Gastroesophageal sphincter (tissue), 4 donors: Measurements from ENCODE around the gene SP7. TPM values are rescaled to one million over a fixed set of nuclear protein-coding genes. Genes with fewer than 3 reads are reported as not detected.

ENCODE experiments used
- ATAC-seq: fragments of 150-250 bp; one replicate; pipeline ENCODE4 v1.9.1; 2016; ENCODE audit warnings: mild to moderate bottlenecking, moderate library complexity
- H3K27ac ChIP-seq, 4 donors: fragments of 200-600 bp; sonication (generic) in 3 of 4; 1 replicate in 3 of 4; 2 replicates in 1 of 4; pipeline ENCODE4 v1.5.1; 2016 to 2019
- H3K27me3 ChIP-seq: fragments of 200-600 bp; sonication (generic); one replicate; pipeline ENCODE4 v1.5.1; 2019
- H3K36me3 ChIP-seq, 2 donors: fragments of 200-600 bp; sonication (generic); one replicate each; pipeline ENCODE4 v1.5.1; 2019; ENCODE audit warnings: control low read depth in 1 of 2
- H3K4me1 ChIP-seq, 3 donors: fragments of 200-600 bp; sonication (generic); 1 replicate in 2 of 3; 2 replicates in 1 of 3; pipeline ENCODE4 v1.5.1; 2016 to 2019; ENCODE audit warnings: control low read depth in 2 of 3
- H3K4me3 ChIP-seq, 2 donors: fragments of 200-600 bp; sonication (generic); one replicate each; pipeline ENCODE4 v1.5.1; 2019; ENCODE audit warnings: mild to moderate bottlenecking in 1 of 2, moderate library complexity in 1 of 2
- H3K9me3 ChIP-seq, 3 donors: fragments of 200-600 bp; sonication (generic); one replicate each; pipeline ENCODE4 v1.5.1; 2017 to 2019; ENCODE audit warnings: control low read depth in 2 of 3
- EP300 ChIP-seq: sonication (generic); formaldehyde crosslinking; IDR thresholded peaks from one replicate; pipeline ENCODE4 v1.6.1; 2017; ENCODE audit warnings: antibody characterized with exemption, mild to moderate bottlenecking
- POLR2A ChIP-seq, 2 donors: fragments of 450-650 bp; IDR thresholded peaks; one replicate each; pipeline ENCODE4 v1.6.1; 2017; ENCODE audit warnings: antibody characterized with exemption in 2 of 2, mild to moderate bottlenecking in 2 of 2, moderate library complexity in 1 of 2
- POLR2AphosphoS5 ChIP-seq: sonication (generic); formaldehyde crosslinking; IDR thresholded peaks from one replicate; pipeline ENCODE4 v1.6.1; 2017; ENCODE audit warnings: antibody characterized with exemption
- WGBS, 2 donors: methylation state at CpG; one replicate each; pipeline ENCODE4 v1.1.5; 2018; ENCODE audit warnings: low coverage in 1 of 2; 5-methylcytosine and 5-hydroxymethylcytosine counted together
- total RNA-seq, 4 donors: library from RNA; depleted of rRNA; stranded (reverse); fragments of >200 nt; gene quantifications; one replicate each; pipeline ENCODE4 v1.1.0, GENCODE V29; 2016
- TF ChIP-seq, protein P1 (sequence below), 4 experiments: fragments of 200-600 bp in 2 of 4; fragments of 450-650 bp in 2 of 4; sonication (generic) in 1 of 4; IDR thresholded peaks; one replicate each; pipeline ENCODE4 v1.5.1; 2017 to 2019; ENCODE audit warnings: antibody characterized with exemption in 4 of 4, mild to moderate bottlenecking in 2 of 4, moderate library complexity in 2 of 4

The SP7 gene
- total RNA-seq, 4 donors from 2014 or later, result not detected

DNA sequence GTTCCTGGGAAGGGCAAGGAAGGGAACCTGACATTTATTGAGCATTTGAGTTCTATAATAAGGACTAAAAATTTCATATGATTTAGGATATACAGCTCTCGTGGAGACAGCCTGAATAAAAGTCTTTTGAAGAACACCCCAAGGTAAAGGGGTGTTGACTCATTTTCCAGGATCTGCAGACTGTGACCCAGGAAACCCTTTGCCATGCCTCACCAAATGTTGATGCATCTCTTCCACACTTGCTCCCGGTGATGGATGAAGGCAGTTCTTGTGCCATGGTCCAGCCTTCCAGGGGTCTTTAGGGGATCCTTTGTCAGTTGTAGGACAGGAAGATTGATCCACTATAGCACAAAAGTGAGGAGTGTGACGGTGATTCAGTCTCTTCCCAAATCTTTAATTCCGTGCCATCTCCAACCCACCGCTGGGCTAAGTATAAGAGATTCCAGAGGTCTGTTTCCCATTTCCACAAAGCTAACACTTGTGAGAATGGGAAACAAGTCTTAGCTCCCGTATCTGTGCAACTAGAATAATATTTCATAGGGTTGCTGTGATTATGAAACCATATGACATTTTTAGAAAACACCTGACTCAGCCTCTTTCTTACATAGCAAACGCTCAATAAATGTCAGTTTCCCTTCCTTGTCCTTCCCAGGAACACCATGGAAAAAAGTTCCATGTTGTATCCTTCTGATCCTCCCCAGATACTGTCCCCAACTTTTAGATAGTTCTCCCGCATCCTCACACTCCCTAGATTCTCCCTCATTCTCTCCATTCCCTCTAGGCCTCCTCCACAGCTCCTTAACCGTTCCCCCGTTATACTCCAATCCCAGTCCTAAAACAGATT lies 15.6 kb downstream of the SP7 start:
- H3K4me3 ChIP-seq, result peak overlapping the region; percentile 52 to 68
- no peaks in the 10 kb centered on the region for H3K27me3 ChIP-seq
- TF ChIP-seq EP300 (no peak), POLR2A (IDR thresholded peaks at IDR 0.05) (no peak), POLR2AphosphoS5 (no peak)
- TF ChIP-seq, protein P1, sequence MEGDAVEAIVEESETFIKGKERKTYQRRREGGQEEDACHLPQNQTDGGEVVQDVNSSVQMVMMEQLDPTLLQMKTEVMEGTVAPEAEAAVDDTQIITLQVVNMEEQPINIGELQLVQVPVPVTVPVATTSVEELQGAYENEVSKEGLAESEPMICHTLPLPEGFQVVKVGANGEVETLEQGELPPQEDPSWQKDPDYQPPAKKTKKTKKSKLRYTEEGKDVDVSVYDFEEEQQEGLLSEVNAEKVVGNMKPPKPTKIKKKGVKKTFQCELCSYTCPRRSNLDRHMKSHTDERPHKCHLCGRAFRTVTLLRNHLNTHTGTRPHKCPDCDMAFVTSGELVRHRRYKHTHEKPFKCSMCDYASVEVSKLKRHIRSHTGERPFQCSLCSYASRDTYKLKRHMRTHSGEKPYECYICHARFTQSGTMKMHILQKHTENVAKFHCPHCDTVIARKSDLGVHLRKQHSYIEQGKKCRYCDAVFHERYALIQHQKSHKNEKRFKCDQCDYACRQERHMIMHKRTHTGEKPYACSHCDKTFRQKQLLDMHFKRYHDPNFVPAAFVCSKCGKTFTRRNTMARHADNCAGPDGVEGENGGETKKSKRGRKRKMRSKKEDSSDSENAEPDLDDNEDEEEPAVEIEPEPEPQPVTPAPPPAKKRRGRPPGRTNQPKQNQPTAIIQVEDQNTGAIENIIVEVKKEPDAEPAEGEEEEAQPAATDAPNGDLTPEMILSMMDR (IDR thresholded peaks at IDR 0.05), result no peak
- WGBS, 2 donors, result 22 to 23% methylated on average over 8 to 9 of the region's 10 CpGs
- H3K27ac ChIP-seq, result peak overlapping the region; percentile 66 to 93 (median 90)
- no peaks in the 10 kb centered on the region for H3K9me3 ChIP-seq
- no peak for ATAC-seq
- H3K36me3 ChIP-seq, result peaks cover 0 to 36% of the 10 kb centered on the region in 2 donors
- peaks cover 4 to 58% (median 19%) of the 10 kb centered on the region in 3 donors for H3K4me1 ChIP-seq

DNA sequence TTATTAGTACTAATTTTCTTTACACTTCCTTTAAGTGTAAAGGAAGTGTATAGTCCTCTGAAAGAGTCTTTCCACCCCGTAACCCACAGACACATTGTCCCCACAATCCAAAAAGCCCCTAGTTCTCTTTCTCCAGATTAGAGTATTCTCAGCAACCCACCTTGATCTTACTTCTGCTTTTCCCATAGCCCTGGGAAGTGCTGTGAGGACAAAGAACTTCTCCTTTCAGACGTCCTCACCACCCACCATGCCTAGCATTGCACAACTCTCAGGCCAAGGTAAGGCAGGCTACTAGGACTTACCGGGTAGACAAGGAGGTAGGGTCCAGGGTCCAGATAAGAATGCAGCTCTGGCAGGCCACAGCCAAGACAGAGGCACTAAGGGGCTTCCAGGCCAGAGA lies 22.2 kb downstream of the SP7 start:
- no peak for TF ChIP-seq POLR2A (IDR thresholded peaks at IDR 0.05)
- no peak for TF ChIP-seq POLR2AphosphoS5
- TF ChIP-seq, protein P1 (IDR thresholded peaks at IDR 0.05), result no peak
- TF ChIP-seq EP300, result no peak
- no peaks in the 10 kb centered on the region for H3K9me3 ChIP-seq
- WGBS, 2 donors, result 86 to 100% methylated on average over 1 of the region's 3 CpGs
- peaks cover 0 to 90% of the 10 kb centered on the region in 2 donors for H3K36me3 ChIP-seq
- no peak overlapping the region for H3K27ac ChIP-seq
- no peaks in the 10 kb centered on the region for H3K27me3 ChIP-seq
- ATAC-seq, result no peak
- peaks cover 0 to 12% (median 0%) of the 10 kb centered on the region in 3 donors for H3K4me1 ChIP-seq
- H3K4me3 ChIP-seq, result no peak overlapping the region

DNA sequence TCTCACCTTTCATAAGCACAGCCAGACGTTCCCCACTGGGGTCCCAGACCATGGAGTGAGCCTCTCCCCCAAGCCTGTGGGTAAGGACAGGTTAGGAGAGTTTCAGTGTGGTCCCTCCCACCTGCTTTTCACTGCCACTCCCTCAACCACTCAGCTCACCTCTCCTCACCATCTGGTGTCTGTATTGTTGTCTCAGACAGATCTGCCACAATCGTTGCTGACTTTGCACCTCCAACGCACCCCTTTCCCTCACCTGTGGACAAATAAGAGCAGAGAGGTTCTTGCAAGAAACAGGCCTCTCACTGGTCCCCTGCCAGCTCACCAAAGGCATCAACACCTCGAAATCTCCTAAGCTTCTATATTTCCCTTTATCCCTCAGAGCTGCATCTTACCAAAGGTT lies 27.9 kb downstream of the SP7 start:
- no peak for TF ChIP-seq POLR2A (IDR thresholded peaks at IDR 0.05)
- TF ChIP-seq, protein P1 (IDR thresholded peaks at IDR 0.05), result no peak
- TF ChIP-seq EP300, result no peak
- no peak for TF ChIP-seq POLR2AphosphoS5
- 54 to 75% methylated on average over 2 of the region's 4 CpGs for WGBS, 2 donors
- Histone ChIP-seq H3K4me1 (peaks cover 0 to 3% (median 0%) of the 10 kb centered on the region in 3 donors), H3K4me3 (no peak overlapping the region), H3K27ac (peak overlapping the region in 1 of 4 donors; percentile 14), H3K36me3 (peaks cover 0 to 91% of the 10 kb centered on the region in 2 donors), H3K27me3 (no peaks in the 10 kb centered on the region), H3K9me3 (no peaks in the 10 kb centered on the region)
- ATAC-seq, result no peak

DNA sequence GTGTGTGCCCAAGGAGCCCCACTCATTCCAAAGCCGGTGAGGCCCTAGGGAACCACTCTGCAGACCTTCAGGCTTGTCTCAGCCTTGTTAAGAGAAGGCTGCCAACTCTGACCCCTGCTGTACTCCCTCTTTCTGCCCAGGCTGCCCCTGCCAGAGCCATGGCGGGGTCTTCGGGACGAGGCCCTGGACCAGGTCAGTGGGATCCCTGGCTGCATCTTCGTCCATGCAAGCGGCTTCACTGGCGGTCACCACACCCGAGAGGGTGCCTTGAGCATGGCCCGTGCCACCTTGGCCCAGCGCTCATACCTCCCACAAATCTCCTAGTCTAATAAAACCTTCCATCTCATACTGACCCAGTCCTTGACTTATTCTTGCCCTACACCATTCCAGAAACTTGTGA lies 29.3 kb downstream of the SP7 start:
- Histone ChIP-seq H3K36me3 (peaks cover 0 to 97% of the 10 kb centered on the region in 2 donors), H3K4me3 (no peak overlapping the region), H3K9me3 (no peaks in the 10 kb centered on the region), H3K27ac (no peak overlapping the region), H3K4me1 (peaks cover 0 to 17% (median 0%) of the 10 kb centered on the region in 3 donors), H3K27me3 (no peaks in the 10 kb centered on the region)
- ATAC-seq, result no peak
- WGBS, 2 donors, result 70 to 90% methylated on average over 2 of the region's 10 CpGs
- TF ChIP-seq POLR2A (IDR thresholded peaks at IDR 0.05), result no peak
- TF ChIP-seq, protein P1 (IDR thresholded peaks at IDR 0.05), result no peak
- TF ChIP-seq EP300, result no peak
- no peak for TF ChIP-seq POLR2AphosphoS5

DNA sequence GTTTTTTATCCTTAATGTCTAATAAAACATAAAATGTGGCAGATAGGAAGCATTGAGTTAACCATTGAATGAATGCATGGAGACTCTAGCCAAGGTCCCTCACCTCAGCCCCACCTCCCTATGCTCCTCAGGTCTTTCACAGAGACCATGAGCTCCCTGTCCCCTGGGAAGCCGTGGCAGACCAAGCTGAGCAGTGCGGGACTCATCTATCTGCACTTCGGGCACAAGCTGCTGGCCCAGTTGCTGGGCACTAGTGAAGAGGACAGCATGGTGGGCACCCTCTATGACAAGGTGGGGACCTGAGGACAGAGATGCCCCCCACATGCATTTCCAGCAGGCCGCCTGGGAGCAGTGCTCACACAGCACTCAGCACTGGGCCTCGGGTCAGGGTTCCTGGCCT lies 33.3 kb downstream of the SP7 start:
- Histone ChIP-seq H3K4me1 (peaks cover 0 to 55% (median 18%) of the 10 kb centered on the region in 3 donors), H3K36me3 (peaks cover 0 to 77% of the 10 kb centered on the region in 2 donors), H3K4me3 (no peak overlapping the region), H3K27me3 (no peaks in the 10 kb centered on the region), H3K27ac (no peak overlapping the region), H3K9me3 (no peaks in the 10 kb centered on the region)
- TF ChIP-seq, protein P1 (IDR thresholded peaks at IDR 0.05), result no peak
- TF ChIP-seq POLR2A (IDR thresholded peaks at IDR 0.05) (no peak), POLR2AphosphoS5 (no peak), EP300 (no peak)
- no peak for ATAC-seq
- 100% methylated on average over 1 of the region's 5 CpGs; no CpG with 5 or more reads in 1 of the 2 donors for WGBS, 2 donors
